Chondrocyte (in vitro differentiated cells): ENCODE measurements around the gene ELF5. TPM values are rescaled to one million over a fixed set of nuclear protein-coding genes. Genes with fewer than 3 reads are reported as not detected.
A peak's percentile ranks its signal among the peaks of the same experiment; 100 is the strongest.

Source experiments
- DNase-seq: peaks from one replicate; pipeline ENCODE4 v3.0.0; 2021; ENCODE audit warnings: mixed read lengths, low spot score
- H3K27ac Mint-ChIP-seq: one replicate; pipeline ENCODE4 v1.8.0; 2021; ENCODE audit warnings: mild to moderate bottlenecking, moderate library complexity, mixed read lengths; ENCODE audit not compliant: unreplicated experiment
- H3K27me3 Mint-ChIP-seq: 2 replicates; pipeline ENCODE4 v1.8.0; 2021; ENCODE audit warnings: low read depth, mixed read lengths
- H3K36me3 Mint-ChIP-seq: 2 replicates; pipeline ENCODE4 v1.8.0; 2021; ENCODE audit warnings: low read depth, mixed read lengths
- H3K4me1 Mint-ChIP-seq: 2 replicates; pipeline ENCODE4 v1.8.0; 2021; ENCODE audit warnings: low read depth, mild to moderate bottlenecking, mixed read lengths
- H3K4me3 Mint-ChIP-seq: one replicate; pipeline ENCODE4 v1.8.0; 2021; ENCODE audit warnings: mild to moderate bottlenecking, moderate library complexity, mixed read lengths; ENCODE audit not compliant: unreplicated experiment
- H3K9me3 Mint-ChIP-seq: 2 replicates; pipeline ENCODE4 v1.8.0; 2021; ENCODE audit warnings: low read depth, mixed read lengths
- CTCF ChIP-seq: fragments of 200-600 bp; sonication (generic); IDR thresholded peaks from 2 replicates; pipeline ENCODE4 v1.5.0; 2021; ENCODE audit warnings: antibody characterized with exemption, mild to moderate bottlenecking, moderate library complexity
- total RNA-seq: library from RNA; stranded (reverse); gene quantifications from 3 replicates; pipeline ENCODE4 v1.2.1, GENCODE V29; 2021

The ELF5 gene
- total RNA-seq, 1 donor from 2014 or later, result not detected

GRCh38 chr11:34437224-34438125, 76.1 kb downstream of the ELF5 start:
- peak overlapping the region; percentile 95 for H3K27ac Mint-ChIP-seq
- no peaks in the 10 kb centered on the region for H3K36me3 Mint-ChIP-seq
- no peak for TF ChIP-seq CTCF
- H3K27me3 Mint-ChIP-seq, result no peaks in the 10 kb centered on the region
- H3K4me1 Mint-ChIP-seq, result peaks cover 28% of the 10 kb centered on the region
- peak overlapping the region; percentile 90 for H3K4me3 Mint-ChIP-seq
- no peaks in the 10 kb centered on the region for H3K9me3 Mint-ChIP-seq
- DNase-seq, result no peak

- TF ChIP-seq CTCF, result no peak
- H3K36me3 Mint-ChIP-seq, result no peaks in the 10 kb centered on the region
- H3K27me3 Mint-ChIP-seq, result no peaks in the 10 kb centered on the region
- H3K4me1 Mint-ChIP-seq, result peaks cover 8% of the 10 kb centered on the region
- no peak for DNase-seq
- no peak overlapping the region for H3K27ac Mint-ChIP-seq
- H3K9me3 Mint-ChIP-seq, result no peaks in the 10 kb centered on the region
- no peak overlapping the region for H3K4me3 Mint-ChIP-seq
Observed at GRCh38 chr11:34433899-34434298, 79.7 kb downstream of the ELF5 start.

GRCh38 chr11:34432822-34433221, 80.8 kb downstream of the ELF5 start:
- no peaks in the 10 kb centered on the region for H3K9me3 Mint-ChIP-seq
- no peak overlapping the region for H3K27ac Mint-ChIP-seq
- no peak for DNase-seq
- H3K36me3 Mint-ChIP-seq, result no peaks in the 10 kb centered on the region
- H3K4me3 Mint-ChIP-seq, result no peak overlapping the region
- H3K4me1 Mint-ChIP-seq, result peaks cover 8% of the 10 kb centered on the region
- H3K27me3 Mint-ChIP-seq, result no peaks in the 10 kb centered on the region
- no peak for TF ChIP-seq CTCF

- no peaks in the 10 kb centered on the region for H3K9me3 Mint-ChIP-seq
- DNase-seq, result no peak
- H3K36me3 Mint-ChIP-seq, result no peaks in the 10 kb centered on the region
- TF ChIP-seq CTCF, result no peak
- no peak overlapping the region for H3K4me3 Mint-ChIP-seq
- peaks cover 8% of the 10 kb centered on the region for H3K4me1 Mint-ChIP-seq
- H3K27ac Mint-ChIP-seq, result no peak overlapping the region
- no peaks in the 10 kb centered on the region for H3K27me3 Mint-ChIP-seq
Observed at GRCh38 chr11:34431979-34432378, 81.6 kb downstream of the ELF5 start.

Other genes starting within 250 kb of the ELF5 start
- 2.2 to 3.1 TPM (median 3.1 TPM) in 3 replicates for gene ABTB2, start 155.8 kb downstream of the ELF5 start, total RNA-seq
- 28.2 to 32.0 TPM (median 31.1 TPM) in 3 replicates for gene CAT, start 74.9 kb downstream of the ELF5 start, total RNA-seq
- not detected in 3 replicates for gene EHF, start 107.3 kb upstream of the ELF5 start, total RNA-seq